ENCODE data around the gene LYRM4. TPM values are rescaled to one million over a fixed set of nuclear protein-coding genes. Genes with fewer than 3 reads are reported as not detected.

The LYRM4 gene
- total RNA-seq, 1 experiment from 2014 or later: 44.3 TPM

- Histone ChIP-seq H2BK120ac (ENCODE audit: low read depth, low read length, poor library complexity, severe bottlenecking) (no peak overlapping the region), H3K79me1 (ENCODE audit: insufficient read depth, low read depth, low read length, poor library complexity, severe bottlenecking) (no peaks in the 10 kb centered on the region), H2AK5ac (ENCODE audit: insufficient read length, low read length) (no peak overlapping the region), H3K4me1 (ENCODE audit: insufficient read depth, low read length) (no peaks in the 10 kb centered on the region), H2BK15ac (ENCODE audit: low read depth, low read length) (no peak overlapping the region), H3K4ac (ENCODE audit: low read depth, low read length) (no peak overlapping the region), H3K4me2 (ENCODE audit: insufficient read depth, insufficient read length, low read length) (no peak overlapping the region), H3T11ph (ENCODE audit: low read length) (no peak overlapping the region), H2BK12ac (ENCODE audit: insufficient read length, low read depth, low read length) (no peak overlapping the region), H3K79me2 (ENCODE audit: insufficient read depth, low read length) (no peaks in the 10 kb centered on the region), H3K23me2 (ENCODE audit: insufficient read length, low read depth, low read length, poor library complexity, severe bottlenecking) (no peaks in the 10 kb centered on the region), H3K18ac (ENCODE audit: insufficient read length, low read depth, low read length) (no peak overlapping the region), H3K9me3 (ENCODE audit: control insufficient read depth, low read depth, low read length) (no peaks in the 10 kb centered on the region), H4K91ac (ENCODE audit: insufficient read length, low read depth, low read length) (no peak overlapping the region), H4K20me1 (ENCODE audit: control insufficient read depth, insufficient read depth, insufficient read length) (no peaks in the 10 kb centered on the region), H3K9ac (ENCODE audit: extremely low read depth, insufficient read length, low read length) (no peak overlapping the region), H3K27me3 (ENCODE audit: insufficient read depth, low read length) (no peaks in the 10 kb centered on the region), H3K23ac (ENCODE audit: insufficient read length, low read depth, low read length) (no peak overlapping the region), H2BK5ac (ENCODE audit: insufficient read length, low read length) (no peak overlapping the region), H2BK20ac (ENCODE audit: low read depth, low read length, poor library complexity, severe bottlenecking) (no peak overlapping the region), H4K5ac (ENCODE audit: insufficient read length, low read depth, low read length) (no peak overlapping the region), H3K14ac (ENCODE audit: insufficient read depth, low read length) (no peak overlapping the region), H2AFZ (ENCODE audit: low read length) (no peak overlapping the region), H3K27ac (ENCODE audit: insufficient read length, low read depth, low read length) (no peak overlapping the region), H3K56ac (ENCODE audit: insufficient read length, low read depth, low read length) (no peak overlapping the region), H4K8ac (replicated peaks; ENCODE audit: insufficient read length, low read depth, low read length) (no peak overlapping the region)
- no peak overlapping the region for H3K4me3 Mint-ChIP-seq
- no peaks in the 10 kb centered on the region for H3K27me3 Mint-ChIP-seq (ENCODE audit: low read depth)
- DNase-seq: no peak
- H3K27ac Mint-ChIP-seq: no peak overlapping the region
- H3K9me3 Mint-ChIP-seq: no peaks in the 10 kb centered on the region
- no peak for TF ChIP-seq CTCF (conservative IDR thresholded peaks at IDR 0.05)
- H3K4me1 Mint-ChIP-seq: peaks cover 7 to 12% of the 10 kb centered on the region in 2 experiments
- no CpG with 5 or more reads among the region's 4 CpGs for WGBS (ENCODE audit: extremely low coverage, insufficient read length, low lambda C conversion rate)
- no peaks in the 10 kb centered on the region; a peak in 1 of 7 replicates for H3K36me3 Mint-ChIP-seq (ENCODE audit: insufficient read depth in 1 of 3, low read depth in 3 of 3)
Observed at GRCh38 chr6:5160206-5160605, 100.5 kb downstream of the LYRM4 start.

All from H9 (cell line).